SK-N-SH (cell line): ENCODE results near the gene ENPP7. TPM values are rescaled to one million over a fixed set of nuclear protein-coding genes. Genes with fewer than 3 reads are reported as not detected.

Experiments used
- CTCF ChIA-PET: fragments of 300-600, 350-600 bp; formaldehyde crosslinking; extraction: SDS; loops from one replicate; lab custom pipeline; 2021; lab: Yijun Ruan, JAX
- POLR2A ChIA-PET: fragments of 350-600 bp; sonication (Branson Sonifier 250); formaldehyde crosslinking; extraction: SDS; loops from one replicate; lab custom pipeline; 2020; ENCODE audit warnings: antibody characterized with exemption, inconsistent platforms; lab: Yijun Ruan, JAX
- DNase-seq: peaks from one replicate; pipeline ENCODE4 v3.0.0; 2012
- H2AFZ ChIP-seq: fragments of 200-600 bp; sonication (generic); 2 replicates; pipeline ENCODE4 v1.8.1; 2016; ENCODE audit warnings: antibody characterized with exemption, mild to moderate bottlenecking, low read depth
- H3F3A ChIP-seq: fragments of 200-600 bp; sonication (generic); replicated peaks from 2 replicates; pipeline ENCODE3; 2016; ENCODE audit warnings: antibody characterized with exemption, mild to moderate bottlenecking; ENCODE audit not compliant: insufficient read depth
- H3K27ac ChIP-seq, 2 experiments: fragments of 200-500 bp in 1 of 2; fragments of 200-600 bp in 1 of 2; sonication (Bioruptor generic) in 1 of 2; sonication (generic), shearing (Covaris generic) in 1 of 2; 2 replicates each; pipeline versions ENCODE4 v1.5.1 to v1.6.1; 2014 to 2016; ENCODE audit warnings: low read depth in 2 of 2, inconsistent platforms in 1 of 2, low read length in 1 of 2, mild to moderate bottlenecking in 1 of 2, mixed read lengths in 1 of 2
- H3K27me3 ChIP-seq: fragments of 200-600 bp; sonication (generic), shearing (Covaris generic); 2 replicates; pipeline ENCODE4 v1.6.1; 2016; ENCODE audit warnings: mixed run types; ENCODE audit not compliant: insufficient read depth
- H3K36me3 ChIP-seq, 2 experiments: fragments of 200-500 bp in 1 of 2; fragments of 200-600 bp in 1 of 2; sonication (Bioruptor generic) in 1 of 2; sonication (generic) in 1 of 2; replicated peaks in 1 of 2; 2 replicates each; pipeline versions ENCODE3 to v1.5.1; 2014 to 2016; ENCODE audit warnings: low read length in 1 of 2, mild to moderate bottlenecking in 1 of 2; ENCODE audit not compliant: insufficient read depth in 2 of 2, control insufficient read depth in 1 of 2
- H3K4me1 ChIP-seq, 2 experiments: fragments of 200-500 bp in 1 of 2; fragments of 200-600 bp in 1 of 2; sonication (Bioruptor generic) in 1 of 2; sonication (generic), shearing (Covaris generic) in 1 of 2; 2 replicates each; pipeline versions ENCODE4 v1.5.1 to v1.6.1; 2014 to 2016; ENCODE audit warnings: low read depth in 1 of 2, low read length in 1 of 2, mixed run types in 1 of 2; ENCODE audit not compliant: insufficient read depth in 2 of 2, control insufficient read depth in 1 of 2
- H3K4me2 ChIP-seq: fragments of 200-600 bp; sonication (generic), shearing (Covaris generic); 2 replicates; pipeline ENCODE4 v1.6.1; 2017; ENCODE audit warnings: mixed run types
- H3K4me3 ChIP-seq, 2 experiments: fragments of 200-500 bp in 1 of 2; fragments of 200-600 bp in 1 of 2; sonication (Bioruptor generic) in 1 of 2; sonication (generic), shearing (Covaris generic) in 1 of 2; 2 replicates each; pipeline versions ENCODE4 v1.5.1 to v1.8.1; 2014 to 2016; ENCODE audit warnings: low read depth in 2 of 2, inconsistent platforms in 1 of 2, low read length in 1 of 2, mild to moderate bottlenecking in 1 of 2, mixed read lengths in 1 of 2, moderate library complexity in 1 of 2
- H3K79me2 ChIP-seq: fragments of 200-600 bp; sonication (generic); 2 replicates; pipeline ENCODE4 v1.8.1; 2017; ENCODE audit warnings: mild to moderate bottlenecking; ENCODE audit not compliant: insufficient read depth
- H3K9ac ChIP-seq: fragments of 200-600 bp; sonication (generic); 2 replicates; pipeline ENCODE4 v1.6.1; 2017; ENCODE audit warnings: mixed run types
- H3K9me2 ChIP-seq: fragments of 200-600 bp; sonication (generic); 2 replicates; pipeline ENCODE4 v1.6.1; 2017; ENCODE audit warnings: mixed run types
- H3K9me3 ChIP-seq: fragments of 200-600 bp; sonication (generic); 2 replicates; pipeline ENCODE4 v1.6.1; 2017; ENCODE audit warnings: mixed run types, mild to moderate bottlenecking, moderate library complexity
- H4K20me1 ChIP-seq: fragments of 200-600 bp; sonication (generic); 2 replicates; pipeline ENCODE4 v1.6.1; 2017; ENCODE audit warnings: mild to moderate bottlenecking, mixed run types; ENCODE audit not compliant: insufficient read depth
- ELF1 ChIP-seq: IDR thresholded peaks from 2 replicates; pipeline ENCODE4 v1.4.0; 2012
- EP300 ChIP-seq, 2 experiments: IDR thresholded peaks; 2 replicates each; pipeline versions ENCODE4 v1.4.0 to v1.6.1; 2012; ENCODE audit warnings: borderline replicate concordance in 1 of 2, low read depth in 1 of 2, low read length in 1 of 2
- EZH2phosphoT487 ChIP-seq: fragments of 200-600 bp; sonication (generic); IDR thresholded peaks from 2 replicates; pipeline ENCODE4 v1.6.1; 2017; ENCODE audit warnings: low read depth, mixed run types, mild to moderate bottlenecking, antibody characterized with exemption, moderate library complexity, borderline replicate concordance
- FOSL2 ChIP-seq: IDR thresholded peaks from 2 replicates; pipeline ENCODE4 v1.4.0; 2012; ENCODE audit warnings: low read depth, mild to moderate bottlenecking, moderate library complexity, borderline replicate concordance
- FOXJ3 ChIP-seq: sonication (generic); formaldehyde crosslinking; IDR thresholded peaks from 2 replicates; pipeline ENCODE4 v1.5.1; 2020; ENCODE audit warnings: mild to moderate bottlenecking, missing genetic modification reagents
- FOXM1 ChIP-seq: IDR thresholded peaks from 2 replicates; pipeline ENCODE4 v1.4.0; 2012; ENCODE audit warnings: low read depth, mild to moderate bottlenecking
- GATA2 ChIP-seq: sonication (generic); formaldehyde crosslinking; IDR thresholded peaks from 2 replicates; pipeline ENCODE4 v1.5.0; 2020; ENCODE audit warnings: mild to moderate bottlenecking, missing genetic modification reagents
- JUND ChIP-seq: IDR thresholded peaks from 2 replicates; pipeline ENCODE4 v1.4.0; 2012
- MEF2A ChIP-seq: IDR thresholded peaks from 2 replicates; pipeline ENCODE4 v1.4.0; 2012; ENCODE audit warnings: low read depth, borderline replicate concordance
- NRF1 ChIP-seq: IDR thresholded peaks from 2 replicates; pipeline ENCODE4 v1.6.1; 2012; ENCODE audit warnings: low read depth, mild to moderate bottlenecking, low read length
- POLR2AphosphoS5 ChIP-seq: IDR thresholded peaks from 2 replicates; pipeline ENCODE4 v1.6.1; 2012; ENCODE audit warnings: low read depth, low read length
- RAD21 ChIP-seq: IDR thresholded peaks from 2 replicates; pipeline ENCODE4 v1.6.1; 2012; ENCODE audit warnings: mild to moderate bottlenecking, low read length
- RCOR1 ChIP-seq: fragments of 150-350 bp; IDR thresholded peaks from 2 replicates; pipeline ENCODE4 v1.6.1; 2017; ENCODE audit warnings: antibody characterized with exemption, low read length
- RXRA ChIP-seq: IDR thresholded peaks from 2 replicates; pipeline ENCODE4 v1.4.0; 2012; ENCODE audit warnings: low read depth, mild to moderate bottlenecking, borderline replicate concordance
- TCF12 ChIP-seq: IDR thresholded peaks from 2 replicates; pipeline ENCODE4 v1.4.0; 2012
- TEAD4 ChIP-seq: IDR thresholded peaks from 2 replicates; pipeline ENCODE4 v1.4.0; 2012; ENCODE audit warnings: mild to moderate bottlenecking, borderline replicate concordance; ENCODE audit not compliant: insufficient read depth
- WGBS: methylation state at CpG from one replicate; pipeline ENCODE4 v1.1.6; 2017; ENCODE audit warnings: low lambda C conversion rate; 5-methylcytosine and 5-hydroxymethylcytosine counted together
- polyA plus RNA-seq, 3 experiments: library from polyadenylated mRNA; depleted of rRNA; stranded (reverse); fragments of >200 nt; gene quantifications; 2 replicates each; pipeline ENCODE4 v1.2.3, GENCODE V29; 2012
- TF ChIP-seq, protein P1 (sequence below): IDR thresholded peaks from 2 replicates; pipeline ENCODE4; 2012
- TF ChIP-seq, protein P2 (sequence below): fragments of 150-350 bp; IDR thresholded peaks from 2 replicates; pipeline ENCODE4 v1.6.1; 2017; ENCODE audit warnings: antibody characterized with exemption, low read length, low read depth, borderline replicate concordance
- TF ChIP-seq, protein P3 (sequence below): IDR thresholded peaks from 2 replicates; pipeline ENCODE4 v1.4.0; 2012; ENCODE audit warnings: low read depth
- TF ChIP-seq, protein P4 (sequence below): IDR thresholded peaks from 2 replicates; pipeline ENCODE4 v1.4.0; 2012; ENCODE audit warnings: low read depth, borderline replicate concordance

The ENPP7 gene
- polyA plus RNA-seq, 1 of the 3 experiments (the other 2 are of a cell fraction), result not detected

DNA sequence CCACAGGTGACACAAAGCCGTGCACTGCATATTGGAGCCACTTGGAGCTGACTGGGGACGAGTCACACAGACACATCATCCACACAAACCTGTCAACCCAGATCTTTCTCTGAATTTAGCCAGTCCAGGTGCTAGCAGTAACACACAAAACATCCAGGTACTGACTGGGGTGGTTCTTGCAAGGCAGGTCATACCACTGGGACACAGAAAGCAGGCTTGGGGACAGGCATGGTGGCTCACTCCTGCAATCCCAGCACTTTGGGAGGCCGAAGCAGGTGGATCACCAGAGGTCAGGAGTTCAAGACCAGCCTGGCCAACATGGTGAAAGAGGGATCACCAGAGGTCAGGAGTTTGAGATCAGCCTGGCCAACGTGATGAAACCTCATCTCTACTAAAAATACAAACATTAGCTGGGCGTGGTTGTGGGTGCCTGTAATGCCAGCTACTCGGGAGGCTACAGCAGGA lies 14.9 kb downstream of the ENPP7 start:
- ChIA-PET POLR2A (interaction anchor here (0.9 to 1.0 kb wide), 2 partner anchors 67 to 94 kb away, joined by 3 read pairs; no protein-coding TSS in a partner anchor), CTCF (interaction anchor here (0.5 to 10.7 kb wide), 39 partner anchors 10 to 1114 kb away, joined by 3 to 216 read pairs (median 6); partner anchors contain the start of genes CBX2, CBX4 and CBX8)
- peaks cover 19% of the 10 kb centered on the region for H3F3A ChIP-seq
- DNase-seq, result no peak
- peaks cover 29% of the 10 kb centered on the region for H3K27me3 ChIP-seq
- no peaks in the 10 kb centered on the region for H4K20me1 ChIP-seq
- H3K4me2 ChIP-seq, result no peak overlapping the region
- H3K4me3 ChIP-seq, result no peak overlapping the region
- TF ChIP-seq, protein P1, sequence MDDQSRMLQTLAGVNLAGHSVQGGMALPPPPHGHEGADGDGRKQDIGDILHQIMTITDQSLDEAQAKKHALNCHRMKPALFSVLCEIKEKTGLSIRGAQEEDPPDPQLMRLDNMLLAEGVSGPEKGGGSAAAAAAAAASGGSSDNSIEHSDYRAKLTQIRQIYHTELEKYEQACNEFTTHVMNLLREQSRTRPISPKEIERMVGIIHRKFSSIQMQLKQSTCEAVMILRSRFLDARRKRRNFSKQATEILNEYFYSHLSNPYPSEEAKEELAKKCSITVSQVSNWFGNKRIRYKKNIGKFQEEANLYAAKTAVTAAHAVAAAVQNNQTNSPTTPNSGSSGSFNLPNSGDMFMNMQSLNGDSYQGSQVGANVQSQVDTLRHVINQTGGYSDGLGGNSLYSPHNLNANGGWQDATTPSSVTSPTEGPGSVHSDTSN, result no peak
- no peak for TF ChIP-seq MEF2A
- TF ChIP-seq, protein P2, sequence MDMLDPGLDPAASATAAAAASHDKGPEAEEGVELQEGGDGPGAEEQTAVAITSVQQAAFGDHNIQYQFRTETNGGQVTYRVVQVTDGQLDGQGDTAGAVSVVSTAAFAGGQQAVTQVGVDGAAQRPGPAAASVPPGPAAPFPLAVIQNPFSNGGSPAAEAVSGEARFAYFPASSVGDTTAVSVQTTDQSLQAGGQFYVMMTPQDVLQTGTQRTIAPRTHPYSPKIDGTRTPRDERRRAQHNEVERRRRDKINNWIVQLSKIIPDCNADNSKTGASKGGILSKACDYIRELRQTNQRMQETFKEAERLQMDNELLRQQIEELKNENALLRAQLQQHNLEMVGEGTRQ, result no peak
- no peak for TF ChIP-seq FOSL2
- TF ChIP-seq RAD21, result no peak
- TF ChIP-seq, protein P3, sequence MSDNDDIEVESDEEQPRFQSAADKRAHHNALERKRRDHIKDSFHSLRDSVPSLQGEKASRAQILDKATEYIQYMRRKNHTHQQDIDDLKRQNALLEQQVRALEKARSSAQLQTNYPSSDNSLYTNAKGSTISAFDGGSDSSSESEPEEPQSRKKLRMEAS, result no peak
- TF ChIP-seq ELF1, result no peak
- no peak for TF ChIP-seq EZH2phosphoT487
- TF ChIP-seq JUND, result no peak
- TF ChIP-seq RXRA, result no peak
- no peak for TF ChIP-seq EP300 (IDR thresholded peaks at IDR 0.05; ENCODE audit: borderline replicate concordance in 1 of 2, low read depth in 1 of 2, low read length in 1 of 2)
- TF ChIP-seq, protein P4, sequence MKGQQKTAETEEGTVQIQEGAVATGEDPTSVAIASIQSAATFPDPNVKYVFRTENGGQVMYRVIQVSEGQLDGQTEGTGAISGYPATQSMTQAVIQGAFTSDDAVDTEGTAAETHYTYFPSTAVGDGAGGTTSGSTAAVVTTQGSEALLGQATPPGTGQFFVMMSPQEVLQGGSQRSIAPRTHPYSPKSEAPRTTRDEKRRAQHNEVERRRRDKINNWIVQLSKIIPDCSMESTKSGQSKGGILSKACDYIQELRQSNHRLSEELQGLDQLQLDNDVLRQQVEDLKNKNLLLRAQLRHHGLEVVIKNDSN, result no peak
- TF ChIP-seq FOXM1, result no peak
- no peak for TF ChIP-seq NRF1
- TF ChIP-seq FOXJ3, result no peak
- no peak for TF ChIP-seq TEAD4
- TF ChIP-seq RCOR1, result no peak
- TF ChIP-seq GATA2 (CRISPR knock-in tag), result no peak
- no peak for TF ChIP-seq POLR2AphosphoS5
- TF ChIP-seq TCF12, result no peak
- no peak overlapping the region for H3K9ac ChIP-seq
- H3K9me2 ChIP-seq, result no peaks in the 10 kb centered on the region
- no peak overlapping the region for H2AFZ ChIP-seq
- peaks cover 0 to 18% of the 10 kb centered on the region in 2 experiments; a peak in 1 of 4 replicates for H3K4me1 ChIP-seq
- 49% methylated on average over 6 of the region's 6 CpGs for WGBS
- no peaks in the 10 kb centered on the region for H3K36me3 ChIP-seq
- no peak overlapping the region for H3K27ac ChIP-seq
- H3K79me2 ChIP-seq, result no peaks in the 10 kb centered on the region
- no peaks in the 10 kb centered on the region for H3K9me3 ChIP-seq
